Cardiac muscle cell (in vitro differentiated cells and primary cell): Measurements from ENCODE around the gene TTC17. TPM values are rescaled to one million over a fixed set of nuclear protein-coding genes. Genes with fewer than 3 reads are reported as not detected.
A peak's percentile ranks its signal among the peaks of the same experiment; 100 is the strongest.

ENCODE experiments used
- DNase-seq, 2 donors: peaks; one replicate each; pipeline versions ENCODE4 v3.0.0 to v3.0.0-alpha.2; 2010 to 2017; ENCODE audit warnings: low read depth in 1 of 2, low spot score in 1 of 2
- H3K27ac ChIP-seq: fragments of 200-600 bp; sonication (generic); 2 replicates; pipeline ENCODE4 v1.5.1; 2016
- H3K27me3 ChIP-seq: fragments of 200-600 bp; sonication (generic); 2 replicates; pipeline ENCODE4 v1.6.0; 2016; ENCODE audit warnings: control low read depth
- H3K36me3 ChIP-seq: fragments of 200-600 bp; sonication (generic); 2 replicates; pipeline ENCODE4 v1.5.1; 2016; ENCODE audit warnings: control low read depth
- H3K4me1 ChIP-seq: fragments of 200-600 bp; sonication (generic); 2 replicates; pipeline ENCODE4 v1.8.1; 2017; ENCODE audit warnings: low read depth, mild to moderate bottlenecking, mixed run types
- H3K4me3 ChIP-seq: fragments of 200-600 bp; sonication (generic); 2 replicates; pipeline ENCODE4 v1.5.1; 2016; ENCODE audit warnings: mild to moderate bottlenecking
- H3K9me3 ChIP-seq: fragments of 200-600 bp; sonication (generic); 2 replicates; pipeline ENCODE4 v1.5.1; 2017; ENCODE audit warnings: low read depth, mild to moderate bottlenecking, control low read depth
- CTCF ChIP-seq: IDR thresholded peaks from 2 replicates; pipeline ENCODE4 v1.5.1; 2012; ENCODE audit warnings: low read depth, mild to moderate bottlenecking, low read length
- polyA plus RNA-seq: library from polyadenylated mRNA; unstranded; fragments of >200 nt; fragmentation: Nextera tagmentation; extraction: Ambion mirVana; gene quantifications from 2 replicates; pipeline ENCODE4 v1.2.1, GENCODE V29; 2016
- total RNA-seq: library from RNA; depleted of rRNA; stranded (reverse); fragments of >200 nt; gene quantifications from 2 replicates; pipeline ENCODE4 v1.2.3, GENCODE V29; 2016

Gene TTC17
- total and polyA plus RNA-seq, 2 experiments from 2014 or later: 31.7 to 103 TPM

GRCh38 chr11:43434893-43435292 lies 76.2 kb downstream of the TTC17 start:
- TF ChIP-seq CTCF: no peak
- Histone ChIP-seq H3K9me3 (no peaks in the 10 kb centered on the region), H3K36me3 (peaks cover 25% of the 10 kb centered on the region), H3K4me1 (no peaks in the 10 kb centered on the region), H3K27me3 (no peaks in the 10 kb centered on the region), H3K27ac (no peak overlapping the region), H3K4me3 (no peak overlapping the region)
- no peak for DNase-seq

GRCh38 chr11:43440486-43440885 lies 81.8 kb downstream of the TTC17 start:
- Histone ChIP-seq H3K36me3 (peaks cover 63% of the 10 kb centered on the region), H3K27me3 (no peaks in the 10 kb centered on the region), H3K9me3 (no peaks in the 10 kb centered on the region), H3K4me1 (no peaks in the 10 kb centered on the region), H3K27ac (no peak overlapping the region), H3K4me3 (no peak overlapping the region)
- DNase-seq: no peak
- no peak for TF ChIP-seq CTCF

- no peak for TF ChIP-seq CTCF
- H3K4me1 ChIP-seq: no peaks in the 10 kb centered on the region
- no peak overlapping the region for H3K4me3 ChIP-seq
- H3K36me3 ChIP-seq: peaks cover 68% of the 10 kb centered on the region
- H3K27me3 ChIP-seq: no peaks in the 10 kb centered on the region
- H3K27ac ChIP-seq: no peak overlapping the region
- no peaks in the 10 kb centered on the region for H3K9me3 ChIP-seq
- no peak for DNase-seq
Observed at GRCh38 chr11:43443811-43444210, 85.1 kb downstream of the TTC17 start.

GRCh38 chr11:43447151-43447550 lies 88.4 kb downstream of the TTC17 start:
- peaks cover 78% of the 10 kb centered on the region for H3K36me3 ChIP-seq
- peak in 1 of 2 donors; percentile 2 for DNase-seq

GRCh38 chr11:43458486-43458885 lies 99.8 kb downstream of the TTC17 start:
- no peak for TF ChIP-seq CTCF
- no peak overlapping the region for H3K4me3 ChIP-seq
- H3K36me3 ChIP-seq: peaks cover 43% of the 10 kb centered on the region

More at GRCh38 chr11:43447151-43447550, 88.4 kb downstream of the TTC17 start:
- no peaks in the 10 kb centered on the region for H3K4me1 ChIP-seq
- TF ChIP-seq CTCF: no peak
- no peak overlapping the region for H3K27ac ChIP-seq
- no peaks in the 10 kb centered on the region for H3K27me3 ChIP-seq
- no peaks in the 10 kb centered on the region for H3K9me3 ChIP-seq
- H3K4me3 ChIP-seq: no peak overlapping the region

GRCh38 chr11:43459246-43459645 lies 100.5 kb downstream of the TTC17 start:
- no peaks in the 10 kb centered on the region for H3K4me1 ChIP-seq
- no peak for DNase-seq
- H3K9me3 ChIP-seq: no peaks in the 10 kb centered on the region
- H3K4me3 ChIP-seq: no peak overlapping the region
- H3K27ac ChIP-seq: no peak overlapping the region
- no peak for TF ChIP-seq CTCF
- H3K36me3 ChIP-seq: peaks cover 39% of the 10 kb centered on the region
- H3K27me3 ChIP-seq: no peaks in the 10 kb centered on the region

More at GRCh38 chr11:43458486-43458885, 99.8 kb downstream of the TTC17 start:
- no peaks in the 10 kb centered on the region for H3K4me1 ChIP-seq
- no peaks in the 10 kb centered on the region for H3K9me3 ChIP-seq
- no peak overlapping the region for H3K27ac ChIP-seq
- no peaks in the 10 kb centered on the region for H3K27me3 ChIP-seq
- DNase-seq: no peak
